Loucy (cell line): ENCODE results near the gene NXPE4.

Source experiments
- H2AFZ ChIP-seq: fragments of 200-600 bp; sonication (generic); 2 replicates; pipeline ENCODE4 v1.6.0; 2016; ENCODE audit warnings: antibody characterized with exemption, mild to moderate bottlenecking, low read length, moderate library complexity
- H3F3A ChIP-seq: fragments of 200-600 bp; 2 replicates; pipeline ENCODE4 v1.6.0; 2016; ENCODE audit warnings: antibody characterized with exemption, low read depth, mild to moderate bottlenecking
- H3K27me3 ChIP-seq: fragments of 200-600 bp; sonication (generic); 2 replicates; pipeline ENCODE4 v1.6.1; 2014; ENCODE audit warnings: low read length, mild to moderate bottlenecking; ENCODE audit not compliant: insufficient read depth, poor library complexity, severe bottlenecking
- H3K36me3 ChIP-seq: fragments of 200-600 bp; sonication (generic); 2 replicates; pipeline ENCODE4 v1.6.1; 2016; ENCODE audit warnings: low read length; ENCODE audit not compliant: insufficient read depth
- H3K4me1 ChIP-seq: fragments of 200-600 bp; sonication (generic); 2 replicates; pipeline ENCODE4 v1.5.1; 2014; ENCODE audit warnings: low read length, mild to moderate bottlenecking; ENCODE audit not compliant: insufficient read depth, poor library complexity, severe bottlenecking
- H3K4me2 ChIP-seq: fragments of 200-600 bp; sonication (generic); 2 replicates; pipeline ENCODE4 v1.6.0; 2014; ENCODE audit warnings: antibody characterized with exemption, low read length, low read depth, mild to moderate bottlenecking; ENCODE audit not compliant: poor library complexity, severe bottlenecking
- H3K4me3 ChIP-seq: fragments of 200-600 bp; sonication (generic); 2 replicates; pipeline ENCODE4 v1.5.1; 2014; ENCODE audit warnings: low read length, mild to moderate bottlenecking, mixed read lengths; ENCODE audit not compliant: poor library complexity, severe bottlenecking
- H3K79me2 ChIP-seq: fragments of 200-600 bp; sonication (generic); 2 replicates; pipeline ENCODE4 v1.6.1; 2014; ENCODE audit warnings: low read length; ENCODE audit not compliant: insufficient read depth
- H3K9ac ChIP-seq: fragments of 200-600 bp; sonication (generic); 2 replicates; pipeline ENCODE4 v1.6.0; 2014; ENCODE audit warnings: mild to moderate bottlenecking, low read depth, low read length, moderate library complexity; ENCODE audit not compliant: poor library complexity, severe bottlenecking
- H3K9me2 ChIP-seq: fragments of 200-600 bp; sonication (generic); replicated peaks from 2 replicates; pipeline ENCODE4 v1.6.1; 2016; ENCODE audit warnings: low read depth, low read length, mixed read lengths
- H3K9me3 ChIP-seq: fragments of 200-600 bp; sonication (generic); 2 replicates; pipeline ENCODE4 v1.6.1; 2014; ENCODE audit warnings: mild to moderate bottlenecking, antibody characterized with exemption, low read length, low read depth; ENCODE audit not compliant: insufficient read depth
- H4K20me1 ChIP-seq: fragments of 200-600 bp; sonication (generic); 2 replicates; pipeline ENCODE4 v1.6.0; 2014; ENCODE audit warnings: antibody characterized with exemption, low read length, mild to moderate bottlenecking; ENCODE audit not compliant: insufficient read depth, poor library complexity, severe bottlenecking
- CTCF ChIP-seq: fragments of 200-600 bp; sonication (generic); conservative IDR thresholded peaks from 2 replicates; pipeline ENCODE4 v1.5.1; 2014; ENCODE audit warnings: mild to moderate bottlenecking, antibody characterized with exemption, low read length
- EZH2phosphoT487 ChIP-seq: fragments of 200-600 bp; IDR thresholded peaks from 2 replicates; pipeline ENCODE4 v1.6.1; 2018; ENCODE audit warnings: antibody characterized with exemption, mild to moderate bottlenecking, moderate library complexity, borderline replicate concordance

The NXPE4 gene

GRCh38 chr11:114586797-114587196, 8.8 kb downstream of the NXPE4 start:
- Histone ChIP-seq H3K36me3 (no peaks in the 10 kb centered on the region), H3K9me3 (no peaks in the 10 kb centered on the region; the same call in 1 of the 2 replicates), H3K4me2 (no peak overlapping the region), H2AFZ (no peak overlapping the region), H3K9me2 (no peaks in the 10 kb centered on the region), H3K4me1 (no peaks in the 10 kb centered on the region), H3K4me3 (no peak overlapping the region), H4K20me1 (no peaks in the 10 kb centered on the region), H3K9ac (no peak overlapping the region), H3F3A (no peaks in the 10 kb centered on the region), H3K27me3 (no peaks in the 10 kb centered on the region), H3K79me2 (no peaks in the 10 kb centered on the region)
- TF ChIP-seq EZH2phosphoT487 (no peak), CTCF (no peak; the same call in 1 of the 2 replicates)

GRCh38 chr11:114571712-114572111, 23.9 kb downstream of the NXPE4 start:
- Histone ChIP-seq H3K4me2 (no peak overlapping the region), H3K4me1 (no peaks in the 10 kb centered on the region), H3F3A (no peaks in the 10 kb centered on the region), H3K9me3 (no peaks in the 10 kb centered on the region), H3K9me2 (no peaks in the 10 kb centered on the region), H3K4me3 (no peak overlapping the region), H3K9ac (no peak overlapping the region), H3K36me3 (no peaks in the 10 kb centered on the region), H3K79me2 (no peaks in the 10 kb centered on the region), H2AFZ (no peak overlapping the region), H3K27me3 (no peaks in the 10 kb centered on the region), H4K20me1 (no peaks in the 10 kb centered on the region)
- no peak for TF ChIP-seq EZH2phosphoT487
- peak; percentile 30; the same call in 1 of the 2 replicates for TF ChIP-seq CTCF

DNA sequence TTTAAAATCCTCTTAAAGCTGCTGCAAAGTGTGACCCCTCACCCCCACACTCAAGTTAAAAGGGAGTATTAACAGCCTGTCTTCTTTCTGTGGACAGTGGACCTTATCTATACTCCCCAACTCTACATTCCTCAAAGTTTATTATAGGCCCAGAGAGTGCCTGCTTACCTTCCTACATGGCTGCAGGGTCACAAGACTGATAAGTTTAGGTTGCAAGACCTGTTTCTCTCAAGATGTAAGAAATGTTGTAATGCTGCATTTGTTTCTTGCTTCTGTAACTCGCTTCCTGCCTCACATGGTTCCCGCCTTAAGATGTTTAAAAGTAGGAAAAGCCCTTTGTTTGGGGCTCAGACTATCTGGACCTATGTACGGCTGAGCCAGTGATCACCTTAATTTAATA, 25.8 kb downstream of the NXPE4 start:
- Histone ChIP-seq H3K4me1 (no peaks in the 10 kb centered on the region), H3K79me2 (no peaks in the 10 kb centered on the region), H3F3A (no peaks in the 10 kb centered on the region), H2AFZ (no peak overlapping the region), H3K27me3 (no peaks in the 10 kb centered on the region), H3K9ac (no peak overlapping the region), H3K4me3 (no peak overlapping the region), H3K4me2 (no peak overlapping the region), H3K9me2 (no peaks in the 10 kb centered on the region), H3K36me3 (no peaks in the 10 kb centered on the region), H4K20me1 (no peaks in the 10 kb centered on the region), H3K9me3 (no peaks in the 10 kb centered on the region)
- no peak for TF ChIP-seq EZH2phosphoT487
- no peak for TF ChIP-seq CTCF
